Esophagus muscularis mucosa (tissue), 4 donors: ENCODE measurements around the gene DPEP1. TPM values are rescaled to one million over a fixed set of nuclear protein-coding genes. Genes with fewer than 3 reads are reported as not detected.
"Not testable (repeated sequence)": the region's sequence is repeated elsewhere in the genome, so short reads cannot be mapped to it uniquely, and the experiment has no call there.

Experiments
- DNase-seq: peaks from one replicate; pipeline ENCODE4 v3.0.0-alpha.2; 2017; ENCODE audit errors: extremely low spot score
- H3K27ac ChIP-seq, 4 donors: fragments of 200-600 bp; sonication (generic); replicated peaks in 1 of 4; 1 replicate in 3 of 4; 2 replicates in 1 of 4; pipeline ENCODE4 v1.5.1; 2016 to 2019; ENCODE audit warnings: mild to moderate bottlenecking in 1 of 4
- H3K27me3 ChIP-seq, 4 donors: fragments of 200-600 bp; sonication (generic); one replicate each; pipeline versions ENCODE4 v1.5.1 to v1.6.0; 2016 to 2019
- H3K36me3 ChIP-seq, 4 donors: fragments of 200-600 bp; sonication (generic); one replicate each; pipeline ENCODE4 v1.5.1; 2016 to 2019
- H3K4me1 ChIP-seq, 4 donors: fragments of 200-600 bp; sonication (generic); one replicate each; pipeline ENCODE4 v1.5.1; 2016 to 2019
- H3K4me3 ChIP-seq, 4 donors: fragments of 200-600 bp; sonication (generic); 1 replicate in 2 of 4; 2 replicates in 2 of 4; pipeline ENCODE4 v1.5.1; 2016 to 2019; ENCODE audit warnings: mild to moderate bottlenecking in 4 of 4, moderate library complexity in 1 of 4
- H3K9me3 ChIP-seq, 4 donors: fragments of 200-600 bp; sonication (generic); 1 replicate in 3 of 4; 2 replicates in 1 of 4; pipeline ENCODE4 v1.5.1; 2016 to 2019
- CTCF ChIP-seq, 3 experiments: fragments of 200-600 bp in 2 of 3; fragments of 450-650 bp in 1 of 3; sonication (generic) in 2 of 3; IDR thresholded peaks; one replicate each; pipeline ENCODE4 v1.5.1; 2017 to 2019; ENCODE audit warnings: antibody characterized with exemption in 3 of 3, mild to moderate bottlenecking in 2 of 3, moderate library complexity in 1 of 3
- EP300 ChIP-seq: sonication (generic); formaldehyde crosslinking; IDR thresholded peaks from one replicate; pipeline ENCODE4 v1.6.1; 2017; ENCODE audit warnings: antibody characterized with exemption
- POLR2A ChIP-seq: fragments of 450-650 bp; IDR thresholded peaks from one replicate; pipeline ENCODE4 v1.6.1; 2017; ENCODE audit warnings: antibody characterized with exemption, moderate library complexity, mild to moderate bottlenecking, low read depth
- POLR2AphosphoS5 ChIP-seq, 2 donors: sonication (generic); formaldehyde crosslinking; IDR thresholded peaks; one replicate each; pipeline ENCODE4 v1.6.1; 2017; ENCODE audit warnings: antibody characterized with exemption in 2 of 2
- WGBS: methylation state at CpG from one replicate; pipeline ENCODE4 v1.1.5; 2018; 5-methylcytosine and 5-hydroxymethylcytosine counted together
- intact Hi-C: fragments of 100-400 bp; cut with DNase I; formaldehyde crosslinking; loops from one replicate; pipeline ENCODE4 v1.15.1; 2023
- total RNA-seq, 4 donors: library from RNA; depleted of rRNA; stranded (reverse); fragments of >200 nt; gene quantifications; one replicate each; pipeline versions ENCODE4 v1.1.0 to v1.2.1, GENCODE V29; 2016

The DPEP1 gene
- total RNA-seq, 4 donors from 2014 or later, result 0.99 TPM; not detected in 3

GRCh38 chr16:89658221-89658879 lies 44.9 kb downstream of the DPEP1 start:
- H3K27ac ChIP-seq, result peak overlapping the region; percentile 80 to 88 (median 84)
- intact Hi-C loops, result no loop called here
- WGBS, result 14% methylated on average over 24 of the region's 27 CpGs
- peaks cover 0 to 43% (median 31%) of the 10 kb centered on the region in 4 donors for H3K36me3 ChIP-seq
- no peaks in the 10 kb centered on the region for H3K9me3 ChIP-seq
- no peak for DNase-seq
- TF ChIP-seq POLR2AphosphoS5 (IDR thresholded peaks at IDR 0.05), result no peak
- TF ChIP-seq CTCF (IDR thresholded peaks at IDR 0.05), result no peak
- no peak for TF ChIP-seq POLR2A
- no peak for TF ChIP-seq EP300
- peak overlapping the region; percentile 82 to 98 (median 94) for H3K4me3 ChIP-seq
- peaks cover 19 to 48% (median 24%) of the 10 kb centered on the region in 4 donors for H3K4me1 ChIP-seq
- H3K27me3 ChIP-seq, result no peaks in the 10 kb centered on the region

- Histone ChIP-seq H3K9me3 (no peaks in the 10 kb centered on the region), H3K36me3 (peaks cover 0 to 47% (median 31%) of the 10 kb centered on the region in 4 donors), H3K4me1 (peaks cover 19 to 44% (median 24%) of the 10 kb centered on the region in 4 donors), H3K27ac (no peak overlapping the region), H3K4me3 (no peak overlapping the region), H3K27me3 (no peaks in the 10 kb centered on the region)
- 90% methylated on average over 6 of the region's 7 CpGs for WGBS
- TF ChIP-seq CTCF (IDR thresholded peaks at IDR 0.05) (no peak), EP300 (no peak)
- DNase-seq, result no peak
- intact Hi-C loops, result no loop called here
Measured at GRCh38 chr16:89660146-89660545, 46.7 kb downstream of the DPEP1 start.

GRCh38 chr16:89661215-89661614 lies 47.8 kb downstream of the DPEP1 start:
- Histone ChIP-seq H3K9me3 (no peaks in the 10 kb centered on the region), H3K4me3 (no peak overlapping the region), H3K27me3 (no peaks in the 10 kb centered on the region), H3K36me3 (peaks cover 0 to 47% (median 31%) of the 10 kb centered on the region in 4 donors), H3K4me1 (peaks cover 17 to 33% (median 21%) of the 10 kb centered on the region in 4 donors), H3K27ac (no peak overlapping the region)
- no peak for DNase-seq
- TF ChIP-seq POLR2A (no peak), EP300 (no peak), CTCF (IDR thresholded peaks at IDR 0.05) (no peak), POLR2AphosphoS5 (IDR thresholded peaks at IDR 0.05) (no peak)
- intact Hi-C loops, result no loop called here
- WGBS, result 92% methylated on average over 9 of the region's 9 CpGs

GRCh38 chr16:89664238-89664637 lies 50.8 kb downstream of the DPEP1 start:
- intact Hi-C loops, H3K4me3 ChIP-seq, H3K9me3 ChIP-seq, DNase-seq, H3K27me3 ChIP-seq, H3K27ac ChIP-seq: not testable (repeated sequence)
- Histone ChIP-seq H3K4me1 (peaks cover under 1 to 11% (median under 1%) of the 10 kb centered on the region in 4 donors), H3K36me3 (peaks cover 0 to 47% (median 31%) of the 10 kb centered on the region in 4 donors)
- WGBS, result 90% methylated on average over 11 of the region's 11 CpGs

GRCh38 chr16:89667000-89667399 lies 53.6 kb downstream of the DPEP1 start:
- H3K9me3 ChIP-seq, H3K27ac ChIP-seq, intact Hi-C loops, H3K4me1 ChIP-seq, H3K27me3 ChIP-seq, DNase-seq, H3K4me3 ChIP-seq: not testable (repeated sequence)
- 59% methylated on average over 6 of the region's 7 CpGs for WGBS
- TF ChIP-seq CTCF (IDR thresholded peaks at IDR 0.05), result peak in 1 of 3 experiments; percentile 29
- H3K36me3 ChIP-seq, result peaks cover 0 to 27% (median 18%) of the 10 kb centered on the region in 4 donors
